Measurements from ENCODE around the gene ASCL5.

DNA sequence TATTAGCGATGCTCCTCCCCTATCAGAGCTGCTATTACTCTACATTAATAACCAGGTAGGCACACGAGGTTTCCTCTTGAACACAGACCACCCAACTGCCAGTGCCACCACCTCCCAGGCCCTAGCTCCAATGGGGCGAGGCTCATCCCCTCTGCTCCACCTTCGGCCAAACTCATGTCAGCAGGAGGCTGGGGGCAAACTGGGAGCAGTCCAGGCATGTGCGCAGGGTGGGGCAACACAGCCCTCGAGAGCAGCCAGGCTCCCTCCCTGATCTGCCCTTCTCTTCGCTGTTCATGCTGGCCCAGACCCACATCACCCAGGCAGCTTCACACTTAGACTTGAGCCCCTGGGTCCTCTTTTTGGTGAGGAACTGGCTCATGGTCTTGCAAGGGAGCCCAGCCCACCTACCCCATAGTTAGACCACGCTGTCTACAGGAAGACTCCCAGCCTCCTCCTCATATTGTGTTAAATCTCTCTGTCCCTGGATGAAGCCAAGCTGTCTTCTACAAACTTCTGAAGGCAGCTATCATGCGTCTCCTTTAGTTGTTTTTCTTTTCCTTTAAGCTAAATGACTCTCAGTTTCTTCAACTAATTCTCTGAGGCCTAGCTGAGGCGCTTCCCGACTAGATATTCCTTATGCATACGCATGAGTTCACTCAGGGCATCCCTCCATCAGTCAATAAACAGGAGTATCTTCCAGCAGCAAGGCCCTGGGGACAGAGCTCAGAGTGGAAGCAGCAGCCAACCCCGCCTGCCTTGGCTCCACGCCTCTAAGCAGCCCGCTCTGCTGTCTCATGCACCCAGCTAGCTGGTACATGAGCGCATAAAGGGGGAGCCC, 15.2 kb upstream of the ASCL5 start:
- TF ChIP-seq, protein P1, sequence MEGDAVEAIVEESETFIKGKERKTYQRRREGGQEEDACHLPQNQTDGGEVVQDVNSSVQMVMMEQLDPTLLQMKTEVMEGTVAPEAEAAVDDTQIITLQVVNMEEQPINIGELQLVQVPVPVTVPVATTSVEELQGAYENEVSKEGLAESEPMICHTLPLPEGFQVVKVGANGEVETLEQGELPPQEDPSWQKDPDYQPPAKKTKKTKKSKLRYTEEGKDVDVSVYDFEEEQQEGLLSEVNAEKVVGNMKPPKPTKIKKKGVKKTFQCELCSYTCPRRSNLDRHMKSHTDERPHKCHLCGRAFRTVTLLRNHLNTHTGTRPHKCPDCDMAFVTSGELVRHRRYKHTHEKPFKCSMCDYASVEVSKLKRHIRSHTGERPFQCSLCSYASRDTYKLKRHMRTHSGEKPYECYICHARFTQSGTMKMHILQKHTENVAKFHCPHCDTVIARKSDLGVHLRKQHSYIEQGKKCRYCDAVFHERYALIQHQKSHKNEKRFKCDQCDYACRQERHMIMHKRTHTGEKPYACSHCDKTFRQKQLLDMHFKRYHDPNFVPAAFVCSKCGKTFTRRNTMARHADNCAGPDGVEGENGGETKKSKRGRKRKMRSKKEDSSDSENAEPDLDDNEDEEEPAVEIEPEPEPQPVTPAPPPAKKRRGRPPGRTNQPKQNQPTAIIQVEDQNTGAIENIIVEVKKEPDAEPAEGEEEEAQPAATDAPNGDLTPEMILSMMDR (IDR thresholded peaks at IDR 0.05) = no peak
- no peak for TF ChIP-seq POLR2A (IDR thresholded peaks at IDR 0.05)
